Rectal smooth muscle tissue (tissue), 1 donor: ENCODE measurements around the gene FBLN5.
"Not testable (repeated sequence)": the region's sequence is repeated elsewhere in the genome, so short reads cannot be mapped to it uniquely, and the experiment has no call there.

ENCODE experiments used
- H3K27ac ChIP-seq: one replicate; pipeline ENCODE4 v1.7.0; 2013; ENCODE audit warnings: low read depth, low read length, inconsistent platforms
- H3K27me3 ChIP-seq: one replicate; pipeline ENCODE4 v1.7.0; 2013; ENCODE audit warnings: low read length; ENCODE audit not compliant: control insufficient read depth, insufficient read depth
- H3K36me3 ChIP-seq: one replicate; pipeline ENCODE4 v1.7.0; 2013; ENCODE audit warnings: low read length; ENCODE audit not compliant: control insufficient read depth, insufficient read depth
- H3K4me1 ChIP-seq: one replicate; pipeline ENCODE4 v1.7.0; 2013; ENCODE audit warnings: low read length; ENCODE audit not compliant: control insufficient read depth, insufficient read depth
- H3K4me3 ChIP-seq: one replicate; pipeline ENCODE4 v1.7.0; 2013; ENCODE audit warnings: low read length
- H3K9ac ChIP-seq: one replicate; pipeline ENCODE4 v1.7.0; 2013; ENCODE audit warnings: low read length

The FBLN5 gene

DNA sequence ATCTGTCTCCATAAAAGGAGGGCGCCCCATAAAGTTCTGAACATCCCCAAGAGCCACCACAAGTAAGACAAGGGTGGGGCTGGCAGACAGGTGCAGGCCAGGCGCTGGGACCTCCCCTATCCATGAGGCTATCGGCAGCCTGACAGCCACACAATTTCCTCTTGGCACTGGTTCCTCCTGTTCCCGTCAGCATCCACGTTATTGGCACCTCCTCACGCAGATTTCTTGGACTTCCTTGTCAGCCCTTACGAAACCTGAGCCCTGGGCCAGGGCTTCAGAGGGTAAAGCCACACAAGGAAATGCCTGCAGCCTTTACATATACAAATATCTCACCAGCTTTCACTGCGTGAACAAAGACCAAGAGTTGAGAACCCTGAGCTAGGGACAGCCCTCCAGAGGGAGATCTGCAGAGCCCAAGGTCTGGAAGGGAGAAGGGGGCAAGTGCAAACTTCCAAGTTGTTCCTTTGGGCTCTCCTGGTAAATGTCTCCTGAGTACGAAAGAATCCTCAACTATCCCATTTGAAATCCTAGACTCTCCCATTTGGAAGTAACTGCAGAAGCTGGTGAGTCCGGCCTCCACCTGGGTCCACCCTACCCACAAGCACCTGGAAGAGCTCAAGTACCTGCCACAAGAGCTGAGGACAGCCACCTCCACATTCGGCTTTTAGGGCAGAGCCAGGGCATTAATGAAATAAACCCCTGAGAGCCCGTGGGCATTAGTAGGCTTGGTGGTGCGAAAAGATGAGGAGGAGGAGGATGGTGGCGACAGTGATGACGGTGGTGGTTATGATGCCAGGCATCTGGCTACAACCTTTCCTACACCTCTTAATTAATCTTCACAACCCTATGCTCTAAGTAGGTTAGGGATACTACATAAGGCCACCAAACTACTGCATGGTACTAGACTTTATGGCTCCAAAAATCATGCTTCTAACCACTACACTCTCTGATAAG lies 74.7 kb downstream of the FBLN5 start:
- peak overlapping the region; percentile 28 for H3K9ac ChIP-seq
- H3K4me3 ChIP-seq: peak overlapping the region; percentile 28
- no peak overlapping the region for H3K27ac ChIP-seq
- no peaks in the 10 kb centered on the region for H3K27me3 ChIP-seq
- no peaks in the 10 kb centered on the region for H3K36me3 ChIP-seq
- no peaks in the 10 kb centered on the region for H3K4me1 ChIP-seq

DNA sequence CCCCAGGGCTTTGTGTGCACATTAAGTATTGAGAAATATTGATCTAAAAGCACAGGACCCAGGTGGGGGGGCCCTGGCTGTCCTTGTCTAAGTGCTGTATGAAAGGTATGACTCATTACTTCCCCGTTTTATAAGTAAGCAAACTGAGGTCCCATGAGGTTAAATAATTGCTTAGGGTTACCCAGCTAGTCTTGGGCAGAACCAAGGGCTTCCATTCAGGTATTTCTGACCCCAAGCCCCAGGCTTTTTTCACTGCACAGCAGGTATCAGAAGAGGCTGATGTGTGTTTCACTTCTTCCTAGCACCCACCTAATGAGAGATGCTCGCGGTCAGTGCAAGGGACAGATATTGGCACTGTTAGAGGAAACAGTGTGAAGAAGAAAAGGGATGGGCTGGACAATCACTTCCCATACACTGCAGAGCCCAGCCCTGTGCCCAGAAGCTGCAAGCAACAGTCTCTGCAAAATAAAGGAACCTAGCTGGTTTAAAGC lies 75.4 kb downstream of the FBLN5 start:
- no peak overlapping the region for H3K27ac ChIP-seq
- peak overlapping the region; percentile 28 for H3K4me3 ChIP-seq
- no peaks in the 10 kb centered on the region for H3K4me1 ChIP-seq
- no peaks in the 10 kb centered on the region for H3K27me3 ChIP-seq
- peak overlapping the region; percentile 3 for H3K9ac ChIP-seq
- H3K36me3 ChIP-seq: no peaks in the 10 kb centered on the region

DNA sequence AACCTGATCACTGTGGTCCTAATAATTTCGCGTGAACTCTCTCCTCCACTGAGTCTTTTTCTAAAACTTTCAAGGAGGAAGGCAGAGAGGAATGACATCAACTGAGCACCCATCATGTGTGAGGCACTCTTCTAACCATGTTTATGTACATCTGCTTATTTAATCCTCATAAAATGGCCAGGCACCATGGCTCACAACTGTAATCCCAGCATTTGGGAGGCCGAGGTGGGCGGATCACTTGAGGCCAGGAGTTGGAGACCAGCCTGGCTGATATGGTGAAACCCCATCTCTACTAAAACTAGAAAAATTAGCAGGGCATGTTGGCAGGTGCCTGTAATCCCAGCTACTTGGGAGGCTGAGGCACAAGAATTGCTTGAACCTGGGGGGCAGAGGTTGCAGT lies 76.1 kb downstream of the FBLN5 start:
- not testable (repeated sequence) for H3K27ac ChIP-seq, H3K27me3 ChIP-seq, H3K9ac ChIP-seq, H3K36me3 ChIP-seq, H3K4me3 ChIP-seq, H3K4me1 ChIP-seq

DNA sequence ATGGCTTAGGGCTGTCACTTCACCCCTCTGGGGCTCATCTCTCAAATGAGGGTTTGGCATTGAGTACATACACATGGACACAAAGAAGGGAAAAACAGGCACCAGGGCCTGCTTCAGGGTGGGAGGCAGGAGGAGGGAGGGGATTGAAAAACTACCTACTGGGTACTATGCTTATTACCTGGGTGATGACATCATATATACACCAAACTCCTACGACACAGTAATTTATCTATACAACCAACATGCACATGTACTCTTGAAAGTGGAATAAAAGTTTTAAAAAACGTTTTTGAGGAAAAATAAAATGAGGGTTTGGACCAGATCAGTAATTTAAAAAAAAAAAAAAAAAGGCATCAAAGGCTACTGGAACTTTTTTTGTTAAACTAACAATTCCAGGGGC lies 76.6 kb downstream of the FBLN5 start:
- Histone ChIP-seq H3K27me3 (no peaks in the 10 kb centered on the region), H3K9ac (no peak overlapping the region), H3K4me3 (no peak overlapping the region), H3K27ac (no peak overlapping the region), H3K4me1 (no peaks in the 10 kb centered on the region), H3K36me3 (no peaks in the 10 kb centered on the region)

DNA sequence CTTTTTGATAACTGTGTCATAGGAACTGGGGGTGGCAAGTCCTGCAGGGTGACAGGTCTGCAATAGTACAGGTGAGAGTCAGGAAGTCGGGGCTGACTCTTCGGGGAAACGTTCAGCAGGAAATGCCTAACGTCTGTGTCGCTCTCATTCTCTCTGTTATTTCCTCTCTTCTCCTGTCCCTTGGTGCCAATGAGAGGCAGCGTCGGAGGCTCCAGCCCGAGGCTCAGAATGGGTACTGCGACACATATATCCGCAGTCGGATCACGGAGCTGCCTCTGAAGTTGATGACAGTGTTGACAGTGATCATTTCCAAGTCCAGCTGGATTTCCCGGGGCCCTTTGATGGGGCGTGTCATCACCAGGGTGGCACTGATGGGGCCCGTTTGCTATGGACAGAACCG lies 77.5 kb downstream of the FBLN5 start:
- no peaks in the 10 kb centered on the region for H3K4me1 ChIP-seq
- no peaks in the 10 kb centered on the region for H3K27me3 ChIP-seq
- no peaks in the 10 kb centered on the region for H3K36me3 ChIP-seq
- H3K4me3 ChIP-seq: no peak overlapping the region
- H3K27ac ChIP-seq: no peak overlapping the region
- H3K9ac ChIP-seq: no peak overlapping the region

DNA sequence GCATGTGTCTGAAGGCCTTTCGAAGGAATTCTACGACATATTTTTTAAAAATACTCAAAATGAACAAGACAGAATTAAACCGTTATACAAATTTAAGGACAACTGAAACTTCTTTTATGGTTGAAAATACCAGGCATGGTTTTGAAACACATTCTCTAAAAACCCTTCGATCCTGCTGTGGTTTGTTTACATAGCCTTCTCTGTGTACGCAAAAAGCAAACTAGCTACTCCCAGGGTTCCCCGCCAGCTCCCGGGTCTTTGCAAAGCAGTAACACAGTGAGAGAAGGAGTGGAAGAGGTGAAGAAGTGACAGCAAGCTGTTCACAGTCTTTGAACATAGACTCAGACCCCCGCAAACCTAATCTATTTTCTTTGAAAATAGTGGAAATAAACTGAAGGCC lies 77.9 kb downstream of the FBLN5 start:
- no peaks in the 10 kb centered on the region for H3K36me3 ChIP-seq
- H3K27me3 ChIP-seq: no peaks in the 10 kb centered on the region
- H3K4me3 ChIP-seq: no peak overlapping the region
- H3K9ac ChIP-seq: no peak overlapping the region
- H3K4me1 ChIP-seq: no peaks in the 10 kb centered on the region
- no peak overlapping the region for H3K27ac ChIP-seq

DNA sequence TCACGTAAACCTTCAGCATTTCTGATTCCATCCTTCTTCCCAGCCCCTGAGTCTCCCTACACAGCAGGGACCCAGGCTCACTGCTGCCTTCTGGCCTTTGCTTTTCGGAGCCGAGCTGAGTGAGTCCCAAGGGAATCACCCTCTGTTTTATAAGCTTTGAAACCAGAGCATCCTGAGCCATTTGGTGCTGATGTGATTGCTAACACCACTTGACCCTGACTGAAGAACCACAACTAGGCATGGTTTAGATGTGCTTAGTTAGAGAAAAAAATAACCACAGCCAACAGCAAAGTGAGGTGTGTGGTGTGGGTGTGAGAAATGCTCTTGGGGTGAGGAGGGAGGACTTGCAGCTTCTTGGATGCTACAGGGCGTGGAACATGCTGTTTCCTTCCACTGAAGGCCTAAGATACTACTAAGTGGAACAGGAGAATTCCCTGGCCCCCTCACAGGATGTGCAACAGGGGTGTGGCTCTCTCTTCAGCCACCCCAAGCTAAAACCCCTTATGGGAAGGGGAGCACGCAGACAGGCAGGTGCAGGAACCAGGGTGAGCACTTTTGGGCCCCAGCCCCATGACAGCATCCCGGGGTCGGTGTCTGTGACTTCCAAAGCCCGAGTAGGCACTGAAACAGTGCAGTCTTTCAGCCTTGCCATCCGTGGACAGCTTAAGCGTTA lies 80.0 kb downstream of the FBLN5 start, which contains the start of gene TC2N:
TC2N (minus strand) TSS at position 221 of the 673 bp plus-strand sequence. CDS start 53,767 bp downstream, outside the sequence.
- peak within 1 kb of the TSS; percentile 28 for H3K4me3 ChIP-seq
- no peaks in the 10 kb centered on the region for H3K4me1 ChIP-seq
- H3K27me3 ChIP-seq: no peaks in the 10 kb centered on the region
- no peak within 1 kb of the TSS for H3K9ac ChIP-seq
- no peaks in the 10 kb centered on the region for H3K36me3 ChIP-seq
- no peak within 1 kb of the TSS for H3K27ac ChIP-seq

DNA sequence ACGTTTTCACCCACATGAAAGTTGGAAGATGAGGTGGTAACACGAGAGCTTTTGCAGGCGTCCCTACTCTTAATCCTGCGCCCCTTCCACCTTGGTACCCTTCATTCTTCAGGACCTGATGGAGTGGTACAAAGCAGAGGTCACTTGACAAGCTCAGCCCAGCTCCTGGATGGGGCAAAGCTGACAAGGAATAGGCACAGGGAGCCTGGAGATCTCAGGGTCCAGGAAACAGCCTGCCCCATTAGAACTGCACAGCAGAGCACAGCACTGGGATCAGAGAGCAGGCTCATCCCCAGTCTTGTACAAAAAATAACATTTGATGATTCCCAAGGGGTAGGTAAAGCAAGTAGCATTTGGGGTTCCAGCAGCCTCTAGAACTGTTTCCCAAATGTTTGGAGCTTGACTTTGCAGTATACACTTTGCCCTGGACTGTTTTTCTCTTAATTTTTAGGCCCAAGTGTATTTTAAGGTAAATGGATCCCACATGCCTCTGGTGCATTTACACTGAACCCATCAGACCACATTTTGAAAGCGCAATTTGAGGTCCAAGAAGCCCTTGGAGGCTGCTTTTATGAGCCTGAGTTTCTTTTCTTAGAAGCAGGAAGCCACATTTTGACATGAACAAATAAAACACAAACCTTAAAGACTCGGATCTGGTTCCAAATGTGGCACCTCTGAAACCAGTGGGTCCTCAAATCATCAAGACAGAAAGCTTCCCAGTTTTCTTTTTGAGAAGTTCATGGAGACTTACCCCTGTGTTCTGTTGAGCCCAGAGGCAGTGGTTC lies 80.8 kb downstream of the FBLN5 start:
- H3K4me1 ChIP-seq: no peaks in the 10 kb centered on the region
- no peak overlapping the region for H3K27ac ChIP-seq
- H3K9ac ChIP-seq: no peak overlapping the region
- H3K27me3 ChIP-seq: no peaks in the 10 kb centered on the region
- H3K36me3 ChIP-seq: no peaks in the 10 kb centered on the region
- peak overlapping the region; percentile 28 for H3K4me3 ChIP-seq

DNA sequence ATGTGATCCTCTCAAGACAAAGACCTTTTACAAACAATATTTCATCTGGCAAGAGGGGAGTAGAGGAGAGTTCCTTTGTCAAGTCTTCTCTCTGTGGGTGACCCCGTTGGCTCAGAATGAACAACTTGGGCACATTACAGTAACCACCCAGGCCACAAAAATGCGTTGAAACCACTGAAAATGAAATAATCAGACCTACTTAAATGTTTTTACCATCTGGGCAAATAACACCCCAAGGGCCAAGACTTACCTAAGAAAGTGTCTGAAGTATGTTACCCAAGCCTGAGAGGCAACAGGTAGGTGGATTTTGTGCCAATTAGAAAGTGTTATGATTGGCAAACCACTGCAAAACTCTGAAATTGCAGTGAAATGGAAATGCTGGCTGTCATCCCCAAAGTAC lies 81.4 kb downstream of the FBLN5 start:
- no peak overlapping the region for H3K27ac ChIP-seq
- no peaks in the 10 kb centered on the region for H3K36me3 ChIP-seq
- no peaks in the 10 kb centered on the region for H3K4me1 ChIP-seq
- no peak overlapping the region for H3K9ac ChIP-seq
- H3K27me3 ChIP-seq: no peaks in the 10 kb centered on the region
- H3K4me3 ChIP-seq: no peak overlapping the region

DNA sequence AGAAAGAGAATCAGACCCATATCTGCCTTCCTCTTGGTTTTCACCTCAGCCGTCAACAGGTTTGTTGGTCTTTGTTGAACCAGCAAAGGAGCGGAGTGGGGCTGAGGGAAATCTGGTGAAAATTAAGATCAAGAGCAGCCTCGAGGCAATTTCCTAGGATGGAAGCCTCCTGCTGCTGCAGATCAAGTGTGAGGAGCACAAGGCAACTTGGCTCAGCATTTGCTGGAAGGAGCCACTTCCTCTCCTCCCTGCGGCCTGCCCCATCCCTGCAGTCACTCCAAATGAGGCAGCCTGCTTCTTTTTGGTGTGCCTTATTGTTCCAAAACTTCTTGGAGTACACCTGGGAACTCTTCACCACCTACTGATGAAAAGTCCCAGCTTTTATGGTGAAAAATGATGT lies 85.1 kb downstream of the FBLN5 start:
- no peaks in the 10 kb centered on the region for H3K27me3 ChIP-seq
- no peak overlapping the region for H3K9ac ChIP-seq
- H3K4me3 ChIP-seq: no peak overlapping the region
- H3K4me1 ChIP-seq: no peaks in the 10 kb centered on the region
- no peak overlapping the region for H3K27ac ChIP-seq
- no peaks in the 10 kb centered on the region for H3K36me3 ChIP-seq

DNA sequence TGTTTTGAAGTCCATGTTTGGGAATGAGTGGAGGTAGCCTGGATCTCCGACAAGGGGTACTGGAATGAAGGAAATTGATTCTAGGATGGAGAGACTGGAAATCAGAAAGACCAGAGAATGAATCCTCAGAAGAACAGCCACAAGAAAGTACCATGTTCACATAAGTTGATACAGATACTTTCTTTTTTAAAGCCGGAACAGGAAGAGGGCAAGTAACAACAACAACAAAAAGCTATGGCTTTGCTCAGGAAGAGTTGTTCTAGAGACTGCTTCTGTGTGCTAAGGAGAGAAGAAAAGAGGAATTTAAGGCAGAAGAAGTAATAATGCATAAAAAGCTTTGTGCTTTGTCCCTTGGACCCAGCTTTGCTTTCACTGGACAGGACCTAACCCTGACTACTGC lies 86.4 kb downstream of the FBLN5 start:
- Histone ChIP-seq H3K36me3 (no peaks in the 10 kb centered on the region), H3K27me3 (no peaks in the 10 kb centered on the region), H3K27ac (no peak overlapping the region), H3K4me3 (no peak overlapping the region), H3K4me1 (no peaks in the 10 kb centered on the region), H3K9ac (no peak overlapping the region)

DNA sequence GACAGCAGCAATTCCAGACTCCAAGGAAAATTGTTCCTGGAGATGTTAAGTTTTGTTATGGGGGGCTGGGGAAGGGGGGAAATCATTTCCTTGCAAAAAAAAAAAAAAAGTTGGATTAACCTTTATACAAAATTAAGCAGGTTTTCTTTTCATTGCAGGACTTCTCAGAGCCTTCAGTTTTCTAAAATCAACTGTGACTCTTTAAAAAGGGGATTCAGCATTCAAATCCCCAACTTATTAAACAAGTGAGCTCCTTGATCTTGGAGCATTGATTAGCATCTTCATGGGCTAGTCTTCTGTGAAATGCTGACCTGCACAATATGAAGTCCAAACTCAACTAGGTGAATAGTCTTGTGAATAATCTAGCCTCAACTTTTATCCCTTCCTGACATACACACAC lies 87.3 kb downstream of the FBLN5 start:
- no peak overlapping the region for H3K9ac ChIP-seq
- no peak overlapping the region for H3K27ac ChIP-seq
- no peaks in the 10 kb centered on the region for H3K4me1 ChIP-seq

More for the DNA sequence above, 87.3 kb downstream of the FBLN5 start:
- no peaks in the 10 kb centered on the region for H3K27me3 ChIP-seq
- no peak overlapping the region for H3K4me3 ChIP-seq
- no peaks in the 10 kb centered on the region for H3K36me3 ChIP-seq
